Measurements from ENCODE around the gene ELP2.
A peak's percentile ranks its signal among the peaks of the same experiment; 100 is the strongest.
"Not testable (repeated sequence)": the region's sequence is repeated elsewhere in the genome, so short reads cannot be mapped to it uniquely, and the experiment has no call there.

ELP2 gene

GRCh38 chr18:36160959-36161371 is 31.3 kb downstream of the ELP2 start:
- DNase-seq, result no peak

GRCh38 chr18:36162981-36163380 is 33.3 kb downstream of the ELP2 start:
- DNase-seq, result no peak

GRCh38 chr18:36167692-36168218 is 38.1 kb downstream of the ELP2 start:
- no peak for DNase-seq

GRCh38 chr18:36168296-36168695 is 38.6 kb downstream of the ELP2 start:
- DNase-seq, result not testable (repeated sequence)

GRCh38 chr18:36169938-36170337 is 40.2 kb downstream of the ELP2 start:
- no peak for DNase-seq

- no peak for DNase-seq
Measured at GRCh38 chr18:36175481-36175880, 45.8 kb downstream of the ELP2 start.

GRCh38 chr18:36176177-36176584 is 46.5 kb downstream of the ELP2 start:
- no peak for DNase-seq

GRCh38 chr18:36176711-36177110 is 47.0 kb downstream of the ELP2 start:
- no peak for DNase-seq

GRCh38 chr18:36177913-36178312 is 48.2 kb downstream of the ELP2 start:
- DNase-seq, result no peak

- no peak for DNase-seq
Measured at GRCh38 chr18:36179562-36180355, 50.1 kb downstream of the ELP2 start.

- DNase-seq, result no peak
Measured at GRCh38 chr18:36181441-36181840, 51.7 kb downstream of the ELP2 start.

- DNase-seq, result no peak
Measured at GRCh38 chr18:36181898-36182506, 52.3 kb downstream of the ELP2 start.

- no peak for DNase-seq
Measured at GRCh38 chr18:36183033-36183432, 53.3 kb downstream of the ELP2 start.

- no peak for DNase-seq
Measured at GRCh38 chr18:36183987-36184386, 54.3 kb downstream of the ELP2 start.

- no peak for DNase-seq
Measured at GRCh38 chr18:36185157-36185556, 55.5 kb downstream of the ELP2 start.

GRCh38 chr18:36185901-36186460 is 56.3 kb downstream of the ELP2 start:
- no peak for DNase-seq

GRCh38 chr18:36186461-36187192 is 56.9 kb downstream of the ELP2 start:
- DNase-seq, result peak; percentile 68

GRCh38 chr18:36187193-36187825 is 57.6 kb downstream of the ELP2 start, which contains the start of gene MOCOS:
MOCOS (plus strand) TSS chr18:36187497; CDS start chr18:36187540, 43 bp downstream.
- DNase-seq, result peak; percentile 85

- peak; percentile 62 for DNase-seq
Measured at GRCh38 chr18:36187826-36188721, 58.4 kb downstream of the ELP2 start.

GRCh38 chr18:36188916-36189315 is 59.2 kb downstream of the ELP2 start:
- DNase-seq, result no peak

GRCh38 chr18:36189486-36189885 is 59.8 kb downstream of the ELP2 start:
- no peak for DNase-seq

- no peak for DNase-seq
Measured at GRCh38 chr18:36191286-36191685, 61.6 kb downstream of the ELP2 start.

Data from NCI-H510A treated with DMSO at 0.1 percent for 48 hours (cell line).